H1 (cell line): ENCODE data around the gene ZNF555. TPM values are rescaled to one million over a fixed set of nuclear protein-coding genes. Genes with fewer than 3 reads are reported as not detected.

Experiments used
- BACH1 ChIP-seq: IDR thresholded peaks from 2 replicates; pipeline ENCODE4 v1.6.1; 2012; ENCODE audit warnings: low read length, improper control_type of control experiment
- CHD7 ChIP-seq: fragments of 300-600 bp; sonication (generic); IDR thresholded peaks from 2 replicates; pipeline ENCODE4 v1.7.1; 2012; ENCODE audit warnings: low read length, moderate library complexity, mild to moderate bottlenecking, inconsistent platforms; ENCODE audit not compliant: insufficient replicate concordance
- E2F6 ChIP-seq: IDR thresholded peaks from 2 replicates; pipeline ENCODE4 v1.6.1; 2012; ENCODE audit warnings: inconsistent platforms
- POLR2A ChIP-seq, 2 experiments: IDR thresholded peaks; 1 replicate in 1 of 2; 2 replicates in 1 of 2; pipeline ENCODE4 v1.6.1; 2011; ENCODE audit warnings: low read depth in 2 of 2, low read length in 2 of 2, mild to moderate bottlenecking in 2 of 2; ENCODE audit errors: control extremely low read depth in 1 of 2
- TAF7 ChIP-seq: optimal IDR thresholded peaks from 2 replicates; pipeline ENCODE3; 2011; ENCODE audit warnings: low read depth, mild to moderate bottlenecking, inconsistent platforms, low read length, moderate library complexity, borderline replicate concordance
- polyA plus RNA-seq, 7 experiments: library from polyadenylated mRNA; depleted of rRNA in 3 of 7; stranded (reverse) in 5 of 7; unstranded in 2 of 7; fragments of >200 nt in 5 of 7; fragments of 200-250 nt in 2 of 7; gene quantifications; 1 replicate in 5 of 7; 2 replicates in 1 of 7; 4 replicates in 1 of 7; pipeline versions ENCODE4 v1.2.1 to v1.2.3, GENCODE V29; 2011 to 2013; ENCODE audit warnings: missing spikeins in 2 of 7, mixed read lengths in 2 of 7
- total RNA-seq: library from RNA; stranded (reverse); fragmentation: NEBNext Ultra II Directional; extraction: Animal tissue kit (Norgen Biotek cat#: 25700); gene quantifications from 2 replicates; pipeline ENCODE4 v1.2.1, GENCODE V29; 2021

ZNF555 gene
- total and polyA plus RNA-seq, 2 of the 8 experiments (the other 6 are each of a cell fraction or from before 2014, with no cell fraction given): 1.6 to 5.7 TPM

GRCh38 chr19:2793577-2793976 is 47.7 kb upstream of the ZNF555 start (continued):
- TF ChIP-seq TAF7 (no peak), POLR2A (IDR thresholded peaks at IDR 0.05; ENCODE audit: control extremely low read depth in 1 of 2, low read depth in 2 of 2, low read length in 2 of 2) (no peak), CHD7 (no peak), E2F6 (no peak), BACH1 (no peak)
